ENCODE measurements around the gene LGR4. TPM values are rescaled to one million over a fixed set of nuclear protein-coding genes. Genes with fewer than 3 reads are reported as not detected.
"Not testable (repeated sequence)": the region's sequence is repeated elsewhere in the genome, so short reads cannot be mapped to it uniquely, and the experiment has no call there.

LGR4 gene, protein sequence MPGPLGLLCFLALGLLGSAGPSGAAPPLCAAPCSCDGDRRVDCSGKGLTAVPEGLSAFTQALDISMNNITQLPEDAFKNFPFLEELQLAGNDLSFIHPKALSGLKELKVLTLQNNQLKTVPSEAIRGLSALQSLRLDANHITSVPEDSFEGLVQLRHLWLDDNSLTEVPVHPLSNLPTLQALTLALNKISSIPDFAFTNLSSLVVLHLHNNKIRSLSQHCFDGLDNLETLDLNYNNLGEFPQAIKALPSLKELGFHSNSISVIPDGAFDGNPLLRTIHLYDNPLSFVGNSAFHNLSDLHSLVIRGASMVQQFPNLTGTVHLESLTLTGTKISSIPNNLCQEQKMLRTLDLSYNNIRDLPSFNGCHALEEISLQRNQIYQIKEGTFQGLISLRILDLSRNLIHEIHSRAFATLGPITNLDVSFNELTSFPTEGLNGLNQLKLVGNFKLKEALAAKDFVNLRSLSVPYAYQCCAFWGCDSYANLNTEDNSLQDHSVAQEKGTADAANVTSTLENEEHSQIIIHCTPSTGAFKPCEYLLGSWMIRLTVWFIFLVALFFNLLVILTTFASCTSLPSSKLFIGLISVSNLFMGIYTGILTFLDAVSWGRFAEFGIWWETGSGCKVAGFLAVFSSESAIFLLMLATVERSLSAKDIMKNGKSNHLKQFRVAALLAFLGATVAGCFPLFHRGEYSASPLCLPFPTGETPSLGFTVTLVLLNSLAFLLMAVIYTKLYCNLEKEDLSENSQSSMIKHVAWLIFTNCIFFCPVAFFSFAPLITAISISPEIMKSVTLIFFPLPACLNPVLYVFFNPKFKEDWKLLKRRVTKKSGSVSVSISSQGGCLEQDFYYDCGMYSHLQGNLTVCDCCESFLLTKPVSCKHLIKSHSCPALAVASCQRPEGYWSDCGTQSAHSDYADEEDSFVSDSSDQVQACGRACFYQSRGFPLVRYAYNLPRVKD
- total RNA-seq (10 to 100 TPM; 29.9 to 44.3 (median 38.6) TPM), polyA plus RNA-seq (10 to 100 TPM; 11.3 to 23.5 (median 12.6) TPM)

DNA sequence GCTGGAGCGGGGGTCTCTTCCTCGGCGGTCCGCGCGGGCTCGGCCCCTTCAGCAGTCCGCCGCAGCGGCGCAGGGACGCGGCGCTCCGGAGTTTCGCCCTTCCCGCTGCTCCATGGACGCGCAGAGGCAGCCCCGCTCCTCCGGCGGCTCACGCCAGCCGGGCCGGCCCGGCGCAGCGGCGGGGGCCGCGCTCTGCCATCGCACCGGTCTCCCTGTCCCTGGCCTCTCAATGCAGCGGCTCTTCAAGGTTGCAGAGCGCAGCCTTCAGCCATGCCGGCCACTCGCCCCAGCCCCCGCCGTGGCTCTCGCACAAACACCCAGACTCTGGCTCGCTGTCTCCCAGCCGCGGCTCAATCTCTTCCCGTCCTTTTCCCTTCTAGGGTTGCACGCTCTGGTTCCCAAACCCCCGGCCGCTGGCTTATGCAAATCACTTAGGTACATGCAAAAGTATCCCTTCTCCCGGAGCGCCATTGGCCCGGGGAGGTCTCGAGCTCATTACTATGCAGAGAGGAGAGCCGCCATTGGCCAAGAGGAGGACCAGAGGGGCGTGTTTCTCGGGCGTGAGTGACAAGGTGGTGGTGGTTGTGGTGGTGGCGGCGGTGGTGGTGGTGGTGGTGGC, at the start of gene LGR4:
Gene LGR4, minus strand, starts transcription at position 393 of the 619 bp plus-strand sequence. CDS start 488 bp downstream, outside the sequence.
- Histone ChIP-seq H3K27me3 (no peaks in the 10 kb centered on the region), H3K4me1 (peaks cover 0 to 41% (median 38%) of the 10 kb centered on the region in 4 donors), H3K9me3 (no peaks in the 10 kb centered on the region), H3K4me3 (peak within 1 kb of the TSS; percentile 71 to 97 (median 88)), H3K27ac (peak within 1 kb of the TSS; percentile 80 to 96 (median 94)), H3K36me3 (no peaks in the 10 kb centered on the region)
- peak; percentile 97 for DNase-seq
- TF ChIP-seq POLR2A (IDR thresholded peaks at IDR 0.05) (peak; percentile 67 to 85), POLR2AphosphoS5 (IDR thresholded peaks at IDR 0.05) (peak; percentile 75 to 96 (median 89)), EP300 (IDR thresholded peaks at IDR 0.05) (no peak)
- intact Hi-C loops (cut with DNase I), result loop anchor here (2.0 to 5.0 kb wide), 3 partner anchors 34 to 110 kb away; partner anchors contain the start of genes CCDC34 and LIN7C
- 0 to 1% methylated on average over 57 of the region's 57 CpGs for WGBS, 2 donors

DNA sequence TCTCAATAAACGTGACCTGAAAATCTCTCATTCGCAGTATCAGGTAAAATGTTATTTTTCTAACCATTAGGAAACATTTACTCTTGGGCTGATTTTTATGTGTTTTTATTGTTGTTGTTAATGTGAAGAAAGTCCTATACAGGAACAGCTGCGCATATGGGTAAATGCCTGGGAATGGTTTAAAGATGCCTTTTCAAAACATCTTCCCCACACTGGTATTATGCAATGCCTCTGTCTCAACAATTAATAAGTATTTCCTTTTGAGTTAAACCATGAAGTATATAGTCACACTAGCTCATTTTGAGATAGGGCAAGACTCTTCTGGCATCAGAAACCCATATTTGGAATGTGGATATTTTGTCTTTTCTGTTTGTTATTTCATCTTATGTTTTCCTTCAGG, 47.6 kb upstream of the LGR4 start:
- intact Hi-C loops (cut with DNase I), result no loop called here
- WGBS, 2 donors, result 90 to 97% methylated on average over 3 of the region's 3 CpGs
- no peaks in the 10 kb centered on the region for H3K4me1 ChIP-seq
- no peaks in the 10 kb centered on the region for H3K9me3 ChIP-seq
- no peak for TF ChIP-seq POLR2A (IDR thresholded peaks at IDR 0.05)
- no peak for TF ChIP-seq EP300 (IDR thresholded peaks at IDR 0.05)
- TF ChIP-seq, protein P1, sequence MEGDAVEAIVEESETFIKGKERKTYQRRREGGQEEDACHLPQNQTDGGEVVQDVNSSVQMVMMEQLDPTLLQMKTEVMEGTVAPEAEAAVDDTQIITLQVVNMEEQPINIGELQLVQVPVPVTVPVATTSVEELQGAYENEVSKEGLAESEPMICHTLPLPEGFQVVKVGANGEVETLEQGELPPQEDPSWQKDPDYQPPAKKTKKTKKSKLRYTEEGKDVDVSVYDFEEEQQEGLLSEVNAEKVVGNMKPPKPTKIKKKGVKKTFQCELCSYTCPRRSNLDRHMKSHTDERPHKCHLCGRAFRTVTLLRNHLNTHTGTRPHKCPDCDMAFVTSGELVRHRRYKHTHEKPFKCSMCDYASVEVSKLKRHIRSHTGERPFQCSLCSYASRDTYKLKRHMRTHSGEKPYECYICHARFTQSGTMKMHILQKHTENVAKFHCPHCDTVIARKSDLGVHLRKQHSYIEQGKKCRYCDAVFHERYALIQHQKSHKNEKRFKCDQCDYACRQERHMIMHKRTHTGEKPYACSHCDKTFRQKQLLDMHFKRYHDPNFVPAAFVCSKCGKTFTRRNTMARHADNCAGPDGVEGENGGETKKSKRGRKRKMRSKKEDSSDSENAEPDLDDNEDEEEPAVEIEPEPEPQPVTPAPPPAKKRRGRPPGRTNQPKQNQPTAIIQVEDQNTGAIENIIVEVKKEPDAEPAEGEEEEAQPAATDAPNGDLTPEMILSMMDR (IDR thresholded peaks at IDR 0.05), result no peak
- TF ChIP-seq POLR2AphosphoS5 (IDR thresholded peaks at IDR 0.05), result no peak
- H3K4me3 ChIP-seq, result no peak overlapping the region
- H3K27me3 ChIP-seq, result no peaks in the 10 kb centered on the region
- no peaks in the 10 kb centered on the region for H3K36me3 ChIP-seq
- no peak for DNase-seq
- no peak overlapping the region for H3K27ac ChIP-seq

DNA sequence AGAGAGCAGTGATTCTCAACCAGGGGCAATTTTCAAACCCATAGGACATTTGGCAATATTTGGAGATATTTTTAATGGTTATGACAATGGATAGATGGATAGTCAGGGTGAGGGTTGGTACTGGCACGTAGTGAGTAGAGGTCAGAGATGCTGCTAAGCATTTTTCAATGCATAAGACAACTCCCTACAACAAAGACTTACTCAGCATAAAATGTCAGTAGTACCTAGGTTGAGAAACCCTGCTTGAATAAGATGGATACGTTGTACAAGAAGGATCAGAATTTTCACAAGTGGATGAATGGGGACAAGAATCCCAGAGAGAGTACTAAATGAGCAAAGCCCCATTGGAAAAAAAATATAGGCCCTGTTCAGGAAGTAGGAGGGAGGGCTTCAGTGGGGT, 45.9 kb upstream of the LGR4 start:
- DNase-seq, result no peak
- H3K4me1 ChIP-seq, result no peaks in the 10 kb centered on the region
- H3K27ac ChIP-seq, result no peak overlapping the region
- no peaks in the 10 kb centered on the region for H3K36me3 ChIP-seq
- H3K27me3 ChIP-seq, result no peaks in the 10 kb centered on the region
- 91% methylated on average over 2 of the region's 2 CpGs for WGBS, 2 donors
- H3K4me3 ChIP-seq, result no peak overlapping the region
- TF ChIP-seq, protein P1 (IDR thresholded peaks at IDR 0.05), result no peak
- TF ChIP-seq EP300 (IDR thresholded peaks at IDR 0.05), result no peak
- no peak for TF ChIP-seq POLR2A (IDR thresholded peaks at IDR 0.05)
- no peak for TF ChIP-seq POLR2AphosphoS5 (IDR thresholded peaks at IDR 0.05)
- peaks cover 0 to 2% (median 0%) of the 10 kb centered on the region in 4 donors for H3K9me3 ChIP-seq
- intact Hi-C loops (cut with DNase I), result no loop called here

DNA sequence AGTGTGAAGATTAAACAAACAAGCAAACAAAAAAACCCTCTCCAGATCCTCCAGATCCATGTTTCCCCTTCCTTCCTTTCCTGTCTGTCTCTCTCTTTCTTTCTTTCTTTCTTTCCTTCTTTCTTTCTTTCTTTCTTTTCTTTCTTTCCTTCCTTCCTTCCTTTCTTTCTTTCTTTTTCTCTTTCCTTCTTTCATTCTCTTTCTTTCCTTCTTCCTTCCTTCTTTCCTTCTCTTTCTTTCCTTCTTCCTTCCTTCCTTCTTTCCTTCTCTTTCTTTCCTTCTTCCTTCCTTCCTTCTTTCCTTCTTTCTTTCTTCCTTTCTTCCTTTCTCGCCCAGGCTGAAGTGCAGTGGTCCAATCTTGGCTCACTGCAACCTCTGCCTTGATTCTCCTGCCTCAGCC, 44.9 kb upstream of the LGR4 start:
- H3K9me3 ChIP-seq; H3K36me3 ChIP-seq; H3K4me1 ChIP-seq; H3K27me3 ChIP-seq; H3K4me3 ChIP-seq; H3K27ac ChIP-seq; intact Hi-C loops (cut with DNase I); DNase-seq: not testable (repeated sequence)
- 89 to 92% methylated on average over 1 of the region's 1 CpG for WGBS, 2 donors

DNA sequence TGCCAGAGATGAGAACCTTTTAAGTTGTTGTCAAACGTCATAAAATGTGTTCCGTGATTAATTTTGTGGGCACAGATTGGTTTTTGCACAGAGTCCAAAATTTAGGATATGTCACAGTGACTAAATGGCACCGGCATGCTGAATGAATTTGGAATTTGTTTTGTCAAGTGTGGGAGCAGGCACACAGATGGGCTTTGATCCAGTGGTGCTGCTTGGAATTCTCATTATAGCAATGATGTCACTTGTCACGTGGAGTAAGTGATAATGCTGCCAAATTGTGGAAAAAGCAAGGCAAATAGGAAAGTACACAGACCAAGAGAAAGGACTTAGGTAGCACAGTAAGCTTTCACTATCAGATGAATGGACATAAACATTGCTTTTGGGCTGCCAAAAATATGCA, 42.0 kb upstream of the LGR4 start:
- intact Hi-C loops (cut with DNase I), result no loop called here
- no peak for DNase-seq
- H3K27me3 ChIP-seq, result no peaks in the 10 kb centered on the region
- no peaks in the 10 kb centered on the region for H3K4me1 ChIP-seq
- no peaks in the 10 kb centered on the region for H3K36me3 ChIP-seq
- TF ChIP-seq, protein P1 (IDR thresholded peaks at IDR 0.05), result no peak
- no peak for TF ChIP-seq POLR2A (IDR thresholded peaks at IDR 0.05)
- TF ChIP-seq POLR2AphosphoS5 (IDR thresholded peaks at IDR 0.05), result no peak
- TF ChIP-seq EP300 (IDR thresholded peaks at IDR 0.05), result no peak
- H3K27ac ChIP-seq, result no peak overlapping the region
- H3K4me3 ChIP-seq, result no peak overlapping the region
- peaks cover 0 to 2% (median 0%) of the 10 kb centered on the region in 4 donors for H3K9me3 ChIP-seq
- 83 to 90% methylated on average over 4 of the region's 4 CpGs for WGBS, 2 donors
